Ascending aorta (tissue), 2 donors: ENCODE results near the gene XAB2. TPM values are rescaled to one million over a fixed set of nuclear protein-coding genes. Genes with fewer than 3 reads are reported as not detected.

Experiments
- DNase-seq, 2 donors: peaks; one replicate each; pipeline ENCODE4 v3.0.0-alpha.2; 2019; ENCODE audit warnings: low spot score in 2 of 2
- H3K27ac ChIP-seq, 2 donors: fragments of 200-600 bp; sonication (generic); one replicate each; pipeline ENCODE4 v1.5.1; 2016 to 2017; ENCODE audit warnings: mild to moderate bottlenecking in 1 of 2
- H3K27me3 ChIP-seq: fragments of 200-600 bp; sonication (generic); one replicate; pipeline ENCODE4 v1.5.1; 2017
- H3K36me3 ChIP-seq, 2 donors: fragments of 200-600 bp; sonication (generic); one replicate each; pipeline ENCODE4 v1.5.1; 2016
- H3K4me1 ChIP-seq, 2 donors: fragments of 200-600 bp; sonication (generic); one replicate each; pipeline ENCODE4 v1.5.1; 2016 to 2017; ENCODE audit warnings: mild to moderate bottlenecking in 1 of 2
- H3K4me3 ChIP-seq, 2 donors: fragments of 200-600 bp; sonication (generic); one replicate each; pipeline ENCODE4 v1.5.1; 2016 to 2017; ENCODE audit warnings: mild to moderate bottlenecking in 1 of 2
- H3K9me3 ChIP-seq, 2 donors: fragments of 200-600 bp; sonication (generic); one replicate each; pipeline ENCODE4 v1.5.1; 2016
- intact Hi-C: fragments of 100-400 bp; cut with DNase I; formaldehyde crosslinking; loops from one replicate; pipeline ENCODE4 v1.15.1; 2023
- total RNA-seq: library from RNA; depleted of rRNA; stranded (reverse); fragments of >200 nt; gene quantifications from one replicate; pipeline ENCODE4 v1.1.0, GENCODE V29; 2016
- TF ChIP-seq, protein P1 (sequence below), 3 experiments: fragments of 200-600 bp in 2 of 3; fragments of 450-650 bp in 1 of 3; sonication (generic) in 2 of 3; IDR thresholded peaks; one replicate each; pipeline ENCODE4 v1.5.1; 2016 to 2019; ENCODE audit warnings: antibody characterized with exemption in 3 of 3, mild to moderate bottlenecking in 1 of 3, moderate library complexity in 1 of 3

XAB2 gene
- total RNA-seq, 1 donor from 2014 or later, result 18.4 TPM

DNA sequence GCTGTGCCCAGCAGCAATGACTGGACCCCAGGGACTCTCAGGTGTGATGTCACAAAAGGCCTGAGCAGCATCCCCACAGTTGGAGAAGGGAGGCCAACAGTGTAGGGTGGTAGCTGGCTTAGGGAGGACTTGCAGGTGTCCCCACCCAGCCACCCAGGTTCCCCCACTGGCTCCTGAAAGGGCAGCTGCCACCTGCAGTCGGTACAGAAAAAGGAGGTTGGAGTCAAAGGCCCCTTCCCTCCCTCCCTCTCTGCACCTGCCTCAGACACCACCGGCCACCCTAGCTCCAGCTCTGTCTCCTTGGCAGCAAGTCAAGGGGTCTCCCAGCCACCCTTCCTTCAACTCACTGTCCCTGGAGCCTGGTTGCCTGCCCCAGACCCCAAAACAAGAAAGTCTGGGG is 4.4 kb upstream of the XAB2 start, which contains the start of gene PCP2:
Gene PCP2, minus strand, starts transcription at position 22 of the 400 bp plus-strand sequence. CDS start 262 bp downstream, outside the sequence.
- Histone ChIP-seq H3K4me3 (no peak within 1 kb of the TSS), H3K36me3 (peaks cover 0 to 5% of the 10 kb centered on the region in 2 donors), H3K4me1 (peaks cover 7 to 12% of the 10 kb centered on the region in 2 donors), H3K9me3 (no peaks in the 10 kb centered on the region), H3K27me3 (no peaks in the 10 kb centered on the region), H3K27ac (no peak within 1 kb of the TSS)
- no peak for DNase-seq
- TF ChIP-seq, protein P1, sequence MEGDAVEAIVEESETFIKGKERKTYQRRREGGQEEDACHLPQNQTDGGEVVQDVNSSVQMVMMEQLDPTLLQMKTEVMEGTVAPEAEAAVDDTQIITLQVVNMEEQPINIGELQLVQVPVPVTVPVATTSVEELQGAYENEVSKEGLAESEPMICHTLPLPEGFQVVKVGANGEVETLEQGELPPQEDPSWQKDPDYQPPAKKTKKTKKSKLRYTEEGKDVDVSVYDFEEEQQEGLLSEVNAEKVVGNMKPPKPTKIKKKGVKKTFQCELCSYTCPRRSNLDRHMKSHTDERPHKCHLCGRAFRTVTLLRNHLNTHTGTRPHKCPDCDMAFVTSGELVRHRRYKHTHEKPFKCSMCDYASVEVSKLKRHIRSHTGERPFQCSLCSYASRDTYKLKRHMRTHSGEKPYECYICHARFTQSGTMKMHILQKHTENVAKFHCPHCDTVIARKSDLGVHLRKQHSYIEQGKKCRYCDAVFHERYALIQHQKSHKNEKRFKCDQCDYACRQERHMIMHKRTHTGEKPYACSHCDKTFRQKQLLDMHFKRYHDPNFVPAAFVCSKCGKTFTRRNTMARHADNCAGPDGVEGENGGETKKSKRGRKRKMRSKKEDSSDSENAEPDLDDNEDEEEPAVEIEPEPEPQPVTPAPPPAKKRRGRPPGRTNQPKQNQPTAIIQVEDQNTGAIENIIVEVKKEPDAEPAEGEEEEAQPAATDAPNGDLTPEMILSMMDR (IDR thresholded peaks at IDR 0.05), result no peak
- intact Hi-C loops, result no loop called here

DNA sequence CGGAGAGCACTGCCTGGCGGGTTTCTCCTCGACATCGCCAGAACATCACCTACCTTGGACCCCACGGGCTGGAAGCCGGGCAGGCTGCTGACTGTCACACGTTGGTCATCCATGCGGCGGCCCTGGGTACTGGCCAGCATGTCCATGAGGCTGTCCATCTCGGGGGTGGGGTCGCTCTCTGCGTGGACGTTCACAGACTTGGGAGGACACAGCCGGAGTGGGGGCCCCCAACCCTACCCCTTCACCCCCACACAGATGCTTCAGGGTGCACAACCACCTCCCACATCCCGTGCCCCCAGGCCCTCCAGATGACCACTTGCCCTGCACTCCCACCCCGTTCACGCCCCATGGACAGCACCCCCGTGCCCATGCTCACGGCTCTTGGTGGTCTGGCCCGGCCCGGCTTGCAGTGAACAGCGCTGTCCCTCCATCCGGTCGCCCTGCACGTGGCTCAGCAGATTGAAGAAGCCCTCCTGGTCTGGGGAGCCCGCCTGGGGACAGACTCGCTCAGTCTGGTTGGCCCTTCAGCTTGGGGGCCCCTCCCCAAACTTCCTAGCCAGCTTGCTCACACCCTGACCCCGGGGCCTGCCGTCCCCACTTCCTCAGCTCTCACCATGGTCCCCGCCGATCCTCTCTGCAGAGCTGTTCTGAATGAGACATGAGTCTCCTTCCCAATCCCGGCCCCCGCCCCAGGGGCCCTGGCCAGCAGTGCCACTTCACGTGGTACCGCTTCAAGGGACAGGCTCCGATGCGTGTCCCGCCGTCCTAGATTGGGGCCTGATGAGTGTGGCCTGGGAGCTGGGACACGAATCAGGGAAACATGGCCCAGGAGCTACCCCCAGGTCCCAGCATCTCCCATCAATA is 3.2 kb upstream of the XAB2 start:
- peaks cover 7 to 21% of the 10 kb centered on the region in 2 donors for H3K4me1 ChIP-seq
- TF ChIP-seq, protein P1 (IDR thresholded peaks at IDR 0.05), result no peak
- no peak overlapping the region for H3K27ac ChIP-seq
- no peaks in the 10 kb centered on the region for H3K9me3 ChIP-seq
- no peak for DNase-seq
- H3K27me3 ChIP-seq, result no peaks in the 10 kb centered on the region
- H3K4me3 ChIP-seq, result no peak overlapping the region
- peaks cover 0 to 5% of the 10 kb centered on the region in 2 donors for H3K36me3 ChIP-seq
- intact Hi-C loops, result no loop called here

DNA sequence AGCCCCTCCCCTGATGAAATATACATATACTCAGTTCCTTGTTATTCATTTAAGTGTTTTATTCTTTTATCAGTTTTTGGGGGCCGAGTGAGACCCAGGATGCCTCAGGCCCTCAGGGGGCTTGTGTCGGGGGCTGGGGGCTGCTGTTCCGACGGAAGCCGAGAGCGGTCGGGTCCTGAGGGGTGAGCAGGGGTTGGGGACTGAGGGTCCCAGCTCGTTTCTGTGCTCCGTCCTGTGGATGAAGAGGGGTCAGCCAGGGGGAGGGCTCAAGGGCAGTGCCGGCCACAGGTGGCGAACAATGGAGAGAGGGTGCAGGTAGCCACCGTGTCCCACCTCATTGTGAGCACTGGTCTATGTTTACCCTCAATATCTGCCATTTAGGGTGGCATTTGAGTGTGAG is 2.2 kb upstream of the XAB2 start:
- Histone ChIP-seq H3K4me1 (peaks cover 7 to 27% of the 10 kb centered on the region in 2 donors), H3K4me3 (no peak overlapping the region), H3K36me3 (peaks cover 0 to 14% of the 10 kb centered on the region in 2 donors), H3K27ac (no peak overlapping the region), H3K9me3 (no peaks in the 10 kb centered on the region), H3K27me3 (no peaks in the 10 kb centered on the region)
- intact Hi-C loops, result no loop called here
- DNase-seq, result no peak
- TF ChIP-seq, protein P1 (IDR thresholded peaks at IDR 0.05), result no peak

DNA sequence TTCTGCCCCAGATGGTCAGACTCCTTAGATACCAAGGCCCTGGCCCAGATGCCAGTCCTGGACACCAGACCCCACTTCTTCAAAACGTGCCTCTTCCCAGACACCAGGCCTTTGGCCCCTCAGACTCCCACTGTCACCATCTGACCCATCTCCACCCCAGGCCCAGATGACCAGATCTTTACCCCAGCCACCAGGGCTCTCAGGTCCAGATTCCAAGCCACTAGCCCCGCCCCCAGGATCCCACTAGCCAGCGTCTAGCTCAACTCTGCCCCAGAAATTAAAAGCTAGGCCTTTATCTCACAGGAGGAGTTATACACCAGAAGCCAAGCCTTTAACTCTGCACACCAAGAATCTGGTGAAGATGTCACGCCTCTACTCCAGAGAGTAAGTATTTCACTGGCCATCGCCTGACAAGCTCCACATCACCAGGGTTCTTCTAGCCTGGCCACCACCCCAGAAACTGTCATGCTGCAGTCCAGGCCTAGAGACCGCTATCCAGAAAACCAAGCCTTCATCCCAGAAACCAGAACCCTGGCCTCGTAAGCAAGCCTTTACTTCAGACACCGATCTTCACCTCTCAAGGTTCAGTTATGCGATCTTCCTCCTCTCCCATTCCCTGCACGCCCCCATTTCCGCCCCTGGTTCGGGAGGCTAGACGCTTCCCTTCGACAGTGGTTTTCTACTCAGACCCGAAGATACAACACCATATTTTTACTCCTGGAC is 595 bp downstream of the XAB2 start:
- Histone ChIP-seq H3K4me3 (peak overlapping the region; percentile 94 to 96), H3K27ac (peak overlapping the region; percentile 79 to 88), H3K27me3 (no peaks in the 10 kb centered on the region), H3K36me3 (peaks cover 21 to 40% of the 10 kb centered on the region in 2 donors), H3K9me3 (no peaks in the 10 kb centered on the region), H3K4me1 (peaks cover 7 to 27% of the 10 kb centered on the region in 2 donors)
- intact Hi-C loops, result loop anchor here (1.0 to 5.0 kb wide), 5 partner anchors 52 to 892 kb away; partner anchors contain the start of genes CD320, GPR108, PNPLA6 and TRAPPC5
- DNase-seq, result no peak
- TF ChIP-seq, protein P1 (IDR thresholded peaks at IDR 0.05), result no peak

DNA sequence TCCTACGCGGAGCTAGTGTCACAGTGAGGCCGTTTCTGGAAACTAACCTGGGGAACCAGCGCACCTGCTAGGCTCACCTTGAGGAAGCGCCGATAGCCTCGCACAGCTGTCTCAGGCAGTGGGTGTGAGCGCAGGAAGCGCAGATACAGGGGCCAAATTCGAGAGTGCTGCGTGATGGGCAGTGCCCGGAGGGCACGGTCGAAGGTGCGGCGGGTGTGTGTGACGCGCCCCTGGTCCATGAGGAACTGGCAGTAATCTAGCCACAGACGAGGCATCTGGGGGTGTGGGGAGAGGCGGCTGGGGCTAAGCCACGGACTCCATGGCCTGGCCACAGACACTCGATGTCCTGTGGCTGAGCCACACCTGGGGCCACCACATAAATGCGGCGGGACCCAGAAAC is 2.2 kb downstream of the XAB2 start:
- no peak for DNase-seq
- no peak overlapping the region for H3K27ac ChIP-seq
- intact Hi-C loops, result loop anchor here (5.0 kb wide), 2 partner anchors 90 to 680 kb away; partner anchors contain the start of genes CD320 and PNPLA6
- H3K9me3 ChIP-seq, result no peaks in the 10 kb centered on the region
- no peak overlapping the region for H3K4me3 ChIP-seq
- TF ChIP-seq, protein P1 (IDR thresholded peaks at IDR 0.05), result no peak
- peaks cover 37 to 52% of the 10 kb centered on the region in 2 donors for H3K36me3 ChIP-seq
- H3K4me1 ChIP-seq, result peaks cover 7 to 27% of the 10 kb centered on the region in 2 donors
- H3K27me3 ChIP-seq, result no peaks in the 10 kb centered on the region
